GM23338 (cell line): ENCODE measurements around the gene ZNF878. TPM values are rescaled to one million over a fixed set of nuclear protein-coding genes. Genes with fewer than 3 reads are reported as not detected.

Source experiments
- ATAC-seq: fragments of 200-7000 bp; cut with Tn5 transposase; 3 replicates; pipeline ENCODE4 v1.9.1; 2020
- DNase-seq: peaks from one replicate; pipeline ENCODE4 v3.0.0-alpha.2; 2015; ENCODE audit warnings: low spot score
- H2AFZ ChIP-seq: fragments of 200-600 bp; sonication (generic); 2 replicates; pipeline ENCODE4 v1.8.0; 2016; ENCODE audit warnings: antibody characterized with exemption, mild to moderate bottlenecking, moderate library complexity
- H3F3A ChIP-seq: fragments of 200-600 bp; sonication (generic); replicated peaks from 2 replicates; pipeline ENCODE4 v1.8.0; 2017; ENCODE audit warnings: antibody characterized with exemption, mixed run types, low read depth
- H3K27ac ChIP-seq: fragments of 200-600 bp; sonication (generic); 2 replicates; pipeline ENCODE4 v1.6.1; 2016; ENCODE audit warnings: low read depth
- H3K27me3 ChIP-seq: fragments of 200-600 bp; sonication (generic); 2 replicates; pipeline ENCODE4 v1.8.0; 2016; ENCODE audit warnings: mild to moderate bottlenecking, mixed run types, moderate library complexity; ENCODE audit not compliant: insufficient read depth
- H3K36me3 ChIP-seq: fragments of 200-600 bp; sonication (generic); 2 replicates; pipeline ENCODE4 v1.8.0; 2016; ENCODE audit warnings: mild to moderate bottlenecking; ENCODE audit not compliant: insufficient read depth
- H3K4me1 ChIP-seq: fragments of 200-600 bp; sonication (generic); 2 replicates; pipeline ENCODE4 v1.8.0; 2016; ENCODE audit warnings: mild to moderate bottlenecking, moderate library complexity; ENCODE audit not compliant: insufficient read depth
- H3K4me2 ChIP-seq: fragments of 200-600 bp; sonication (generic); 2 replicates; pipeline ENCODE4 v1.7.1; 2017; ENCODE audit warnings: mixed run types
- H3K4me3 ChIP-seq: fragments of 200-600 bp; sonication (generic); 2 replicates; pipeline ENCODE4 v1.6.1; 2016; ENCODE audit warnings: mixed run types
- H3K79me2 ChIP-seq: fragments of 200-600 bp; sonication (generic); replicated peaks from 2 replicates; pipeline ENCODE4 v1.8.0; 2017; ENCODE audit warnings: mild to moderate bottlenecking; ENCODE audit not compliant: insufficient read depth
- H3K9me2 ChIP-seq: fragments of 200-600 bp; sonication (generic); 2 replicates; pipeline ENCODE4 v1.8.0; 2017; ENCODE audit not compliant: insufficient read depth
- H4K20me1 ChIP-seq: fragments of 200-600 bp; sonication (generic); replicated peaks from 2 replicates; pipeline ENCODE4 v1.8.0; 2017; ENCODE audit warnings: mild to moderate bottlenecking; ENCODE audit not compliant: insufficient read depth
- H3K27ac Mint-ChIP-seq: 2 replicates; pipeline ENCODE4 v1.8.0; 2020; ENCODE audit warnings: inconsistent platforms, mild to moderate bottlenecking, moderate library complexity, mixed read lengths
- H3K27me3 Mint-ChIP-seq: 3 replicates; pipeline ENCODE4 v1.8.0; 2022; ENCODE audit warnings: low read depth, mild to moderate bottlenecking, moderate library complexity, mixed read lengths, inconsistent platforms; ENCODE audit not compliant: insufficient read depth, poor library complexity
- H3K36me3 Mint-ChIP-seq: 3 replicates; pipeline ENCODE4 v1.8.0; 2021; ENCODE audit warnings: low read depth, mild to moderate bottlenecking, inconsistent platforms, moderate library complexity, mixed read lengths
- H3K4me1 Mint-ChIP-seq: 3 replicates; pipeline ENCODE4 v1.8.0; 2020; ENCODE audit warnings: mild to moderate bottlenecking, inconsistent platforms, mixed read lengths
- H3K4me3 Mint-ChIP-seq: 3 replicates; pipeline ENCODE4 v1.8.0; 2021; ENCODE audit warnings: moderate library complexity, mild to moderate bottlenecking, inconsistent platforms, mixed read lengths
- H3K9me3 Mint-ChIP-seq: 3 replicates; pipeline ENCODE4 v1.8.0; 2020; ENCODE audit warnings: moderate library complexity, mild to moderate bottlenecking, inconsistent platforms, mixed read lengths
- CREB1 ChIP-seq: fragments of 250-450 bp; sonication (Bioruptor Pico); IDR thresholded peaks from 2 replicates; pipeline ENCODE4 v1.5.0; 2020; ENCODE audit warnings: low read depth, mild to moderate bottlenecking, moderate library complexity
- CTCF ChIP-seq, 2 experiments: fragments of 200-600 bp in 1 of 2; sonication (generic) in 1 of 2; conservative IDR thresholded peaks; 2 replicates each; pipeline versions ENCODE4 v1.5.1 to v1.6.1; 2016 to 2017; ENCODE audit warnings: antibody characterized with exemption in 2 of 2, low read depth in 2 of 2, mild to moderate bottlenecking in 2 of 2, moderate library complexity in 1 of 2
- EZH2 ChIP-seq: fragments of 200-600 bp; sonication (generic); IDR thresholded peaks from one replicate; pipeline ENCODE4 v1.8.0; 2017; ENCODE audit warnings: antibody characterized with exemption, mild to moderate bottlenecking, low read depth; ENCODE audit not compliant: unreplicated experiment
- EZH2phosphoT487 ChIP-seq: fragments of 200-600 bp; sonication (generic); IDR thresholded peaks from one replicate; pipeline ENCODE4 v1.8.1; 2018; ENCODE audit warnings: antibody characterized with exemption; ENCODE audit not compliant: unreplicated experiment
- JUNB ChIP-seq: IDR thresholded peaks from one replicate; pipeline ENCODE4 v1.6.1; 2016; ENCODE audit warnings: antibody characterized with exemption; ENCODE audit not compliant: unreplicated experiment
- NANOG ChIP-seq: IDR thresholded peaks from 2 replicates; pipeline ENCODE4 v1.6.1; 2016; ENCODE audit warnings: antibody characterized with exemption, borderline replicate concordance
- POLR2AphosphoS5 ChIP-seq: IDR thresholded peaks from 2 replicates; pipeline ENCODE4 v1.6.1; 2016; ENCODE audit warnings: antibody characterized with exemption, low read depth
- STAT1 ChIP-seq: IDR thresholded peaks from one replicate; pipeline ENCODE4 v1.6.1; 2016; ENCODE audit warnings: antibody characterized with exemption; ENCODE audit not compliant: unreplicated experiment
- ZNF114 ChIP-seq: fragments of 250-450 bp; sonication (Bioruptor Pico); IDR thresholded peaks from 2 replicates; pipeline ENCODE4 v1.5.0; 2020; ENCODE audit warnings: mild to moderate bottlenecking, moderate library complexity
- ZNF331 ChIP-seq: fragments of 250-450 bp; sonication (Bioruptor Pico); IDR thresholded peaks from 2 replicates; pipeline ENCODE4 v1.5.0; 2020; ENCODE audit warnings: low read depth, mild to moderate bottlenecking, moderate library complexity
- polyA plus RNA-seq: library from polyadenylated mRNA; unstranded; fragments of >200 nt; fragmentation: Nextera tagmentation; extraction: Ambion mirVana; gene quantifications from 2 replicates; pipeline ENCODE4 v1.2.1, GENCODE V29; 2016
- total RNA-seq: library from RNA; depleted of rRNA; stranded (reverse); fragments of >200 nt; shearing (Covaris generic); gene quantifications from 2 replicates; pipeline ENCODE4 v1.2.3, GENCODE V29; 2014
- TF ChIP-seq, protein P1 (sequence below): IDR thresholded peaks from one replicate; pipeline ENCODE4 v1.6.1; 2018; ENCODE audit warnings: antibody characterized with exemption; ENCODE audit not compliant: unreplicated experiment
- TF ChIP-seq, protein P2 (sequence below): IDR thresholded peaks from 2 replicates; pipeline ENCODE4 v1.6.1; 2016; ENCODE audit warnings: antibody characterized with exemption

The ZNF878 gene
- total and polyA plus RNA-seq, 2 experiments from 2014 or later: 8.7 to 16.4 TPM

DNA sequence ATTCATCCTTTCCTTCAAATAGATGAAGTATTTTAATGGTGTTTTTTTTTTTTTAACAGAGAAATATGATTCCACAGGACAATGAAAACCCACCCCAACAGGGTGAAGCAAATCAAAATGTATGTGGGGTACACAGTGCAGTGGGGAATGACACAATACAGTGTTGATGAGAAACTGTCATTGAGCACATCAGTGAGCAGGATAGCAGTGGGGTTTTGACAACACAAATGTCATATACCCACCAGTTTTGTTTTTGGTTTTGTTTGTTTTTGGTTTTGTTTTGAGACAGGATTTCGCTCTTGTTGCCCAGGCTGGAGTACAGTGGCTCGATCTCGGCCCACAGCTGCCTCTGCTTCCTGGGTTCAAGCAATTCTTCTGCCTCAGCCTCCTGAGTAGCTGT lies 41.0 kb upstream of the ZNF878 start:
- ATAC-seq (no peak), DNase-seq (no peak)
- no peak overlapping the region for H2AFZ ChIP-seq
- H3K79me2 ChIP-seq: peaks cover 62% of the 10 kb centered on the region
- no peak overlapping the region for H3K27ac ChIP-seq
- Mint-ChIP-seq H3K27me3 (peaks cover 13% of the 10 kb centered on the region), H3K9me3 (peaks cover 89% of the 10 kb centered on the region), H3K4me3 (no peak overlapping the region), H3K4me1 (no peaks in the 10 kb centered on the region; the same call in 2 of the 3 replicates), H3K36me3 (peaks cover 43% of the 10 kb centered on the region), H3K27ac (no peak overlapping the region)
- H3K9me2 ChIP-seq: no peaks in the 10 kb centered on the region
- 0 out of 2 replicates have a peak, but pooled peaks cover 3% of the 10 kb centered on the region for H3K4me1 ChIP-seq
- H3K4me2 ChIP-seq: peak overlapping the region; percentile 87
- H4K20me1 ChIP-seq: no peaks in the 10 kb centered on the region; the same call in none of the 2 replicates
- no peaks in the 10 kb centered on the region for H3K27me3 ChIP-seq
- TF ChIP-seq ZNF331 (CRISPR knock-in tag) (no peak), EZH2 (no peak), CTCF (conservative IDR thresholded peaks at IDR 0.05; ENCODE audit: low read depth in 2 of 2) (no peak), JUNB (no peak), ZNF114 (CRISPR knock-in tag) (no peak), POLR2AphosphoS5 (no peak), CREB1 (no peak), EZH2phosphoT487 (no peak), STAT1 (no peak), NANOG (no peak)
- TF ChIP-seq, protein P1, sequence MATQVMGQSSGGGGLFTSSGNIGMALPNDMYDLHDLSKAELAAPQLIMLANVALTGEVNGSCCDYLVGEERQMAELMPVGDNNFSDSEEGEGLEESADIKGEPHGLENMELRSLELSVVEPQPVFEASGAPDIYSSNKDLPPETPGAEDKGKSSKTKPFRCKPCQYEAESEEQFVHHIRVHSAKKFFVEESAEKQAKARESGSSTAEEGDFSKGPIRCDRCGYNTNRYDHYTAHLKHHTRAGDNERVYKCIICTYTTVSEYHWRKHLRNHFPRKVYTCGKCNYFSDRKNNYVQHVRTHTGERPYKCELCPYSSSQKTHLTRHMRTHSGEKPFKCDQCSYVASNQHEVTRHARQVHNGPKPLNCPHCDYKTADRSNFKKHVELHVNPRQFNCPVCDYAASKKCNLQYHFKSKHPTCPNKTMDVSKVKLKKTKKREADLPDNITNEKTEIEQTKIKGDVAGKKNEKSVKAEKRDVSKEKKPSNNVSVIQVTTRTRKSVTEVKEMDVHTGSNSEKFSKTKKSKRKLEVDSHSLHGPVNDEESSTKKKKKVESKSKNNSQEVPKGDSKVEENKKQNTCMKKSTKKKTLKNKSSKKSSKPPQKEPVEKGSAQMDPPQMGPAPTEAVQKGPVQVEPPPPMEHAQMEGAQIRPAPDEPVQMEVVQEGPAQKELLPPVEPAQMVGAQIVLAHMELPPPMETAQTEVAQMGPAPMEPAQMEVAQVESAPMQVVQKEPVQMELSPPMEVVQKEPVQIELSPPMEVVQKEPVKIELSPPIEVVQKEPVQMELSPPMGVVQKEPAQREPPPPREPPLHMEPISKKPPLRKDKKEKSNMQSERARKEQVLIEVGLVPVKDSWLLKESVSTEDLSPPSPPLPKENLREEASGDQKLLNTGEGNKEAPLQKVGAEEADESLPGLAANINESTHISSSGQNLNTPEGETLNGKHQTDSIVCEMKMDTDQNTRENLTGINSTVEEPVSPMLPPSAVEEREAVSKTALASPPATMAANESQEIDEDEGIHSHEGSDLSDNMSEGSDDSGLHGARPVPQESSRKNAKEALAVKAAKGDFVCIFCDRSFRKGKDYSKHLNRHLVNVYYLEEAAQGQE: no peak
- TF ChIP-seq, protein P2, sequence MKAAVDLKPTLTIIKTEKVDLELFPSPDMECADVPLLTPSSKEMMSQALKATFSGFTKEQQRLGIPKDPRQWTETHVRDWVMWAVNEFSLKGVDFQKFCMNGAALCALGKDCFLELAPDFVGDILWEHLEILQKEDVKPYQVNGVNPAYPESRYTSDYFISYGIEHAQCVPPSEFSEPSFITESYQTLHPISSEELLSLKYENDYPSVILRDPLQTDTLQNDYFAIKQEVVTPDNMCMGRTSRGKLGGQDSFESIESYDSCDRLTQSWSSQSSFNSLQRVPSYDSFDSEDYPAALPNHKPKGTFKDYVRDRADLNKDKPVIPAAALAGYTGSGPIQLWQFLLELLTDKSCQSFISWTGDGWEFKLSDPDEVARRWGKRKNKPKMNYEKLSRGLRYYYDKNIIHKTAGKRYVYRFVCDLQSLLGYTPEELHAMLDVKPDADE: no peak
- peak overlapping the region; percentile 88; the same call in 1 of the 2 replicates for H3K4me3 ChIP-seq
- peaks cover 43% of the 10 kb centered on the region for H3K36me3 ChIP-seq
- H3F3A ChIP-seq: no peaks in the 10 kb centered on the region; the same call in 1 of the 2 replicates
